WTC11 (cell line): ENCODE data around the gene HSPH1.

Experiments
- JUN ChIP-seq: sonication (generic); formaldehyde crosslinking; IDR thresholded peaks from 2 replicates; pipeline ENCODE4 v1.8.0; 2023; ENCODE audit warnings: mild to moderate bottlenecking, missing genetic modification reagents
- ZBTB21 ChIP-seq: sonication (generic); formaldehyde crosslinking; IDR thresholded peaks from 2 replicates; pipeline ENCODE4 v1.8.1; 2023; ENCODE audit warnings: mild to moderate bottlenecking, missing genetic modification reagents, borderline replicate concordance
- TF ChIP-seq, protein P1 (sequence below): fragments of 200-600 bp; IDR thresholded peaks from 2 replicates; pipeline ENCODE4 v1.8.0; 2022; ENCODE audit warnings: antibody characterized with exemption

DNA sequence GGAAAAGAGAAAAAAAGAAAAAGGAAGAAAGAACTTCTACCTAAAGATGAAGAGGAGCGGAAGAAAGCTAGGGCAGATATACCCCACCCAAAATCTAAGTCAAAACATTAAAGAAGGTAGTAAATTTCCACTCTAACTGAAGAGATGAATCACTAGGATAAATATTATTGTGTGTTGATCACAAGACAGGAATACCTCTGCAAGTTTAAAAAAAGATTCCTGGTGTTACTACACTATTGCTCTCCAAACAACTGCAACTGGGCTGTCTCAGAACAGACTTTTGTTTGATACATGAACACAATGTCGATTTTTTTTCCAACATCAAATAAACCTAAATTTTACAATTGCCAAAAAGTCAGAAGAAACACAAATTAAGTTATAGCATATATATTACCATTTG, 6.8 kb downstream of the HSPH1 start:
- TF ChIP-seq, protein P1, sequence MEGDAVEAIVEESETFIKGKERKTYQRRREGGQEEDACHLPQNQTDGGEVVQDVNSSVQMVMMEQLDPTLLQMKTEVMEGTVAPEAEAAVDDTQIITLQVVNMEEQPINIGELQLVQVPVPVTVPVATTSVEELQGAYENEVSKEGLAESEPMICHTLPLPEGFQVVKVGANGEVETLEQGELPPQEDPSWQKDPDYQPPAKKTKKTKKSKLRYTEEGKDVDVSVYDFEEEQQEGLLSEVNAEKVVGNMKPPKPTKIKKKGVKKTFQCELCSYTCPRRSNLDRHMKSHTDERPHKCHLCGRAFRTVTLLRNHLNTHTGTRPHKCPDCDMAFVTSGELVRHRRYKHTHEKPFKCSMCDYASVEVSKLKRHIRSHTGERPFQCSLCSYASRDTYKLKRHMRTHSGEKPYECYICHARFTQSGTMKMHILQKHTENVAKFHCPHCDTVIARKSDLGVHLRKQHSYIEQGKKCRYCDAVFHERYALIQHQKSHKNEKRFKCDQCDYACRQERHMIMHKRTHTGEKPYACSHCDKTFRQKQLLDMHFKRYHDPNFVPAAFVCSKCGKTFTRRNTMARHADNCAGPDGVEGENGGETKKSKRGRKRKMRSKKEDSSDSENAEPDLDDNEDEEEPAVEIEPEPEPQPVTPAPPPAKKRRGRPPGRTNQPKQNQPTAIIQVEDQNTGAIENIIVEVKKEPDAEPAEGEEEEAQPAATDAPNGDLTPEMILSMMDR = no peak
- TF ChIP-seq JUN (no peak), ZBTB21 (CRISPR knock-in tag) (no peak)
